Measurements from ENCODE around the gene PRPF31.

PRPF31 gene

GRCh38 chr19:54154603-54155345 is 39.2 kb downstream of the PRPF31 start:
- TF ChIP-seq PKNOX1 (IDR thresholded peaks at IDR 0.05), result no peak
- TF ChIP-seq ZNF384 (IDR thresholded peaks at IDR 0.05), result no peak
- no peak for TF ChIP-seq ARNT (IDR thresholded peaks at IDR 0.05)
- TF ChIP-seq FOXM1 (IDR thresholded peaks at IDR 0.05; ENCODE audit: borderline replicate concordance), result no peak
- no peak for TF ChIP-seq NFRKB (IDR thresholded peaks at IDR 0.05)
- no peak for TF ChIP-seq ELF4 (IDR thresholded peaks at IDR 0.05)
- TF ChIP-seq SUZ12 (IDR thresholded peaks at IDR 0.05), result no peak
- no peak for TF ChIP-seq CTBP1 (IDR thresholded peaks at IDR 0.05; ENCODE audit: borderline replicate concordance)
- no peak for TF ChIP-seq HDGF (IDR thresholded peaks at IDR 0.05; ENCODE audit: borderline replicate concordance)
- no peak for TF ChIP-seq BHLHE40 (IDR thresholded peaks at IDR 0.05; ENCODE audit: borderline replicate concordance)
- no peak for TF ChIP-seq L3MBTL2 (conservative IDR thresholded peaks at IDR 0.05)
- TF ChIP-seq SP1 (IDR thresholded peaks at IDR 0.05), result no peak
- no peak for TF ChIP-seq LEF1 (IDR thresholded peaks at IDR 0.05; ENCODE audit: borderline replicate concordance)
- no peak for TF ChIP-seq FOXA1 (IDR thresholded peaks at IDR 0.05)
- DNase-seq (ENCODE audit: extremely low spot score), result no peak
- ChIA-PET CTCF (no interaction called here), POLR2A (no interaction called here)

GRCh38 chr19:54155694-54156093 is 40.1 kb downstream of the PRPF31 start:
- no peak for DNase-seq (ENCODE audit: extremely low spot score)
- TF ChIP-seq FOXM1 (IDR thresholded peaks at IDR 0.05; ENCODE audit: borderline replicate concordance), result no peak
- TF ChIP-seq SP1 (IDR thresholded peaks at IDR 0.05), result no peak
- no peak for TF ChIP-seq ELF4 (IDR thresholded peaks at IDR 0.05)
- TF ChIP-seq FOXK2 (IDR thresholded peaks at IDR 0.05), result no peak
- TF ChIP-seq NFRKB (IDR thresholded peaks at IDR 0.05), result no peak
- TF ChIP-seq ZNF384 (IDR thresholded peaks at IDR 0.05), result no peak
- no peak for TF ChIP-seq FOXA1 (IDR thresholded peaks at IDR 0.05)
- no peak for TF ChIP-seq SUZ12 (IDR thresholded peaks at IDR 0.05)
- TF ChIP-seq PKNOX1 (IDR thresholded peaks at IDR 0.05), result no peak
- TF ChIP-seq BHLHE40 (IDR thresholded peaks at IDR 0.05; ENCODE audit: borderline replicate concordance), result no peak
- no peak for TF ChIP-seq ARNT (IDR thresholded peaks at IDR 0.05)
- no peak for TF ChIP-seq CTBP1 (IDR thresholded peaks at IDR 0.05; ENCODE audit: borderline replicate concordance)
- TF ChIP-seq TARDBP (IDR thresholded peaks at IDR 0.05), result no peak
- no peak for TF ChIP-seq HDGF (IDR thresholded peaks at IDR 0.05; ENCODE audit: borderline replicate concordance)
- TF ChIP-seq LEF1 (IDR thresholded peaks at IDR 0.05; ENCODE audit: borderline replicate concordance), result no peak
- no peak for TF ChIP-seq L3MBTL2 (conservative IDR thresholded peaks at IDR 0.05)
- ChIA-PET CTCF (no interaction called here), POLR2A (interaction anchor here (0.6 kb wide), 1 partner anchor 18 kb away, joined by 4 read pairs; the partner anchor contains the start of gene CNOT3)

- no peak for DNase-seq (ENCODE audit: extremely low spot score)
- ChIA-PET CTCF (no interaction called here), POLR2A (no interaction called here)
- TF ChIP-seq LEF1 (IDR thresholded peaks at IDR 0.05; ENCODE audit: borderline replicate concordance), result no peak
- no peak for TF ChIP-seq HDGF (IDR thresholded peaks at IDR 0.05; ENCODE audit: borderline replicate concordance)
- no peak for TF ChIP-seq FOXK2 (IDR thresholded peaks at IDR 0.05)
- no peak for TF ChIP-seq CTBP1 (IDR thresholded peaks at IDR 0.05; ENCODE audit: borderline replicate concordance)
- no peak for TF ChIP-seq FOXM1 (IDR thresholded peaks at IDR 0.05; ENCODE audit: borderline replicate concordance)
- no peak for TF ChIP-seq ARNT (IDR thresholded peaks at IDR 0.05)
- TF ChIP-seq SUZ12 (IDR thresholded peaks at IDR 0.05), result no peak
- TF ChIP-seq SP1 (IDR thresholded peaks at IDR 0.05), result no peak
- TF ChIP-seq ZNF384 (IDR thresholded peaks at IDR 0.05), result no peak
- no peak for TF ChIP-seq FOXA1 (IDR thresholded peaks at IDR 0.05)
- TF ChIP-seq NFRKB (IDR thresholded peaks at IDR 0.05), result no peak
- no peak for TF ChIP-seq L3MBTL2 (conservative IDR thresholded peaks at IDR 0.05)
- TF ChIP-seq PKNOX1 (IDR thresholded peaks at IDR 0.05), result no peak
- TF ChIP-seq TARDBP (IDR thresholded peaks at IDR 0.05), result no peak
- TF ChIP-seq BHLHE40 (IDR thresholded peaks at IDR 0.05; ENCODE audit: borderline replicate concordance), result no peak
- TF ChIP-seq ELF4 (IDR thresholded peaks at IDR 0.05), result no peak
Observed at GRCh38 chr19:54156490-54156889, 40.9 kb downstream of the PRPF31 start.

GRCh38 chr19:54156953-54157352 is 41.4 kb downstream of the PRPF31 start:
- no peak for TF ChIP-seq L3MBTL2 (conservative IDR thresholded peaks at IDR 0.05)
- no peak for TF ChIP-seq ARNT (IDR thresholded peaks at IDR 0.05)
- no peak for TF ChIP-seq ZNF384 (IDR thresholded peaks at IDR 0.05)
- TF ChIP-seq TARDBP (IDR thresholded peaks at IDR 0.05), result no peak
- no peak for TF ChIP-seq SUZ12 (IDR thresholded peaks at IDR 0.05)
- TF ChIP-seq LEF1 (IDR thresholded peaks at IDR 0.05; ENCODE audit: borderline replicate concordance), result no peak
- TF ChIP-seq ELF4 (IDR thresholded peaks at IDR 0.05), result no peak
- no peak for TF ChIP-seq BHLHE40 (IDR thresholded peaks at IDR 0.05; ENCODE audit: borderline replicate concordance)
- TF ChIP-seq PKNOX1 (IDR thresholded peaks at IDR 0.05), result no peak
- no peak for TF ChIP-seq CTBP1 (IDR thresholded peaks at IDR 0.05; ENCODE audit: borderline replicate concordance)
- TF ChIP-seq FOXA1 (IDR thresholded peaks at IDR 0.05), result no peak
- no peak for TF ChIP-seq HDGF (IDR thresholded peaks at IDR 0.05; ENCODE audit: borderline replicate concordance)
- no peak for TF ChIP-seq SP1 (IDR thresholded peaks at IDR 0.05)
- no peak for TF ChIP-seq NFRKB (IDR thresholded peaks at IDR 0.05)
- DNase-seq (ENCODE audit: extremely low spot score), result no peak
- ChIA-PET CTCF (no interaction called here), POLR2A (no interaction called here)

GRCh38 chr19:54158812-54159351 is 43.3 kb downstream of the PRPF31 start:
- no peak for DNase-seq (ENCODE audit: extremely low spot score)
- ChIA-PET CTCF (no interaction called here), POLR2A (interaction anchor here (0.8 to 2.3 kb wide), 7 partner anchors 8 to 44 kb away, joined by 3 to 13 read pairs (median 4); partner anchors contain the start of genes CNOT3, PRPF31, RPS9 and TFPT)
- TF ChIP-seq SUZ12 (IDR thresholded peaks at IDR 0.05) (no peak), CTBP1 (IDR thresholded peaks at IDR 0.05; ENCODE audit: borderline replicate concordance) (no peak), FOXK2 (IDR thresholded peaks at IDR 0.05) (no peak), ARNT (IDR thresholded peaks at IDR 0.05) (no peak), PKNOX1 (IDR thresholded peaks at IDR 0.05) (no peak), FOXM1 (IDR thresholded peaks at IDR 0.05; ENCODE audit: borderline replicate concordance) (no peak), SP1 (IDR thresholded peaks at IDR 0.05) (no peak), ZNF384 (IDR thresholded peaks at IDR 0.05) (no peak), NFRKB (IDR thresholded peaks at IDR 0.05) (no peak), ELF4 (IDR thresholded peaks at IDR 0.05) (no peak), L3MBTL2 (conservative IDR thresholded peaks at IDR 0.05) (no peak), TARDBP (IDR thresholded peaks at IDR 0.05) (no peak), HDGF (IDR thresholded peaks at IDR 0.05; ENCODE audit: borderline replicate concordance) (no peak), BHLHE40 (IDR thresholded peaks at IDR 0.05; ENCODE audit: borderline replicate concordance) (no peak), FOXA1 (IDR thresholded peaks at IDR 0.05) (no peak), LEF1 (IDR thresholded peaks at IDR 0.05; ENCODE audit: borderline replicate concordance) (no peak)
